PC-3 (cell line): Measurements from ENCODE around the gene PAEP. TPM values are rescaled to one million over a fixed set of nuclear protein-coding genes. Genes with fewer than 3 reads are reported as not detected.

ENCODE experiments used
- ATAC-seq: fragments of 200-7000 bp; cut with Tn5 transposase; 2 replicates; pipeline ENCODE4 v1.9.1; 2020; ENCODE audit warnings: mild to moderate bottlenecking, moderate library complexity
- BruUV-seq: library from RNA; stranded (reverse); fragments of 400-500 nt; replicated peaks from 2 replicates; lab custom pipeline; 2021; lab: Mats Ljungman, UMichigan
- CTCF ChIA-PET: fragments of 300-600 bp; sonication (Branson Sonifier 250); formaldehyde crosslinking; loops from one replicate; lab custom pipeline; 2022; ENCODE audit warnings: antibody characterized with exemption; lab: Charles Lee
- POLR2A ChIA-PET: fragments of 300-600 bp; sonication (Branson Sonifier 250); formaldehyde crosslinking; loops from one replicate; lab custom pipeline; 2022; ENCODE audit warnings: antibody characterized with exemption; ENCODE audit not compliant: unreplicated experiment; lab: Charles Lee
- DNase-seq: peaks from one replicate; pipeline ENCODE4 v3.0.0-alpha.2; 2015
- H2AFZ ChIP-seq: fragments of 300-600 bp; sonication (generic); 2 replicates; pipeline ENCODE4 v1.6.0; 2016; ENCODE audit warnings: antibody characterized with exemption, low read length
- H3F3A ChIP-seq: fragments of 300-600 bp; sonication (generic); one replicate; pipeline ENCODE4 v1.6.0; 2017; ENCODE audit warnings: antibody characterized with exemption, low read length, control low read depth, mild to moderate bottlenecking; ENCODE audit not compliant: unreplicated experiment
- H3K27ac ChIP-seq: fragments of 300-600 bp; sonication (generic); 2 replicates; pipeline ENCODE4 v1.5.1; 2016; ENCODE audit warnings: mild to moderate bottlenecking, low read length
- H3K27me3 ChIP-seq: fragments of 300-600 bp; sonication (generic); 2 replicates; pipeline ENCODE4 v1.6.1; 2016; ENCODE audit warnings: low read length, mixed read lengths
- H3K36me3 ChIP-seq: fragments of 300-600 bp; sonication (generic); 2 replicates; pipeline ENCODE4 v1.6.1; 2016; ENCODE audit warnings: low read depth, mixed run types, low read length, mixed read lengths
- H3K4me1 ChIP-seq: fragments of 300-600 bp; sonication (generic); 2 replicates; pipeline ENCODE4 v1.5.1; 2016; ENCODE audit warnings: low read length; ENCODE audit not compliant: insufficient read depth
- H3K4me2 ChIP-seq: fragments of 300-600 bp; sonication (generic); 2 replicates; pipeline ENCODE4 v1.6.0; 2016; ENCODE audit warnings: low read length
- H3K4me3 ChIP-seq: fragments of 300-600 bp; sonication (generic); 2 replicates; pipeline ENCODE4 v1.5.1; 2016; ENCODE audit warnings: mild to moderate bottlenecking, low read length, mixed read lengths
- H3K79me2 ChIP-seq: fragments of 300-600 bp; sonication (generic); 2 replicates; pipeline ENCODE4 v1.6.1; 2017; ENCODE audit warnings: low read length, mixed read lengths
- H3K9ac ChIP-seq: fragments of 300-600 bp; sonication (generic); 2 replicates; pipeline ENCODE4 v1.6.0; 2016; ENCODE audit warnings: mild to moderate bottlenecking, low read length
- H3K9me2 ChIP-seq: fragments of 300-600 bp; sonication (generic); replicated peaks from 2 replicates; pipeline ENCODE4 v1.6.1; 2016; ENCODE audit warnings: mixed run types, low read length, mixed read lengths
- H3K9me3 ChIP-seq: fragments of 300-600 bp; sonication (generic); 2 replicates; pipeline ENCODE4 v1.6.1; 2016; ENCODE audit warnings: low read length, mixed read lengths
- H4K20me1 ChIP-seq: fragments of 300-600 bp; sonication (generic); 2 replicates; pipeline ENCODE4 v1.6.1; 2016; ENCODE audit warnings: low read length, mixed read lengths
- EZH2 ChIP-seq: fragments of 300-600 bp; sonication (generic); IDR thresholded peaks from one replicate; pipeline ENCODE4 v1.6.1; 2017; ENCODE audit warnings: antibody characterized with exemption, mild to moderate bottlenecking, low read length; ENCODE audit not compliant: unreplicated experiment
- EZH2phosphoT487 ChIP-seq: fragments of 300-600 bp; sonication (generic); IDR thresholded peaks from 2 replicates; pipeline ENCODE4 v1.6.1; 2018; ENCODE audit warnings: mild to moderate bottlenecking, antibody characterized with exemption, low read length, borderline replicate concordance
- intact Hi-C: fragments of 100-400 bp; cut with micrococcal nuclease; formaldehyde crosslinking; loops from 2 replicates; pipeline ENCODE4 v1.9.0; 2023
- total RNA-seq: library from RNA; depleted of rRNA; stranded (reverse); fragments of >200 nt; gene quantifications from 2 replicates; pipeline ENCODE4 v1.2.3, GENCODE V29; 2014
- TF ChIP-seq, protein P1 (sequence below): fragments of 300-600 bp; sonication (generic); conservative IDR thresholded peaks from 2 replicates; pipeline ENCODE4 v1.5.1; 2017; ENCODE audit warnings: antibody characterized with exemption, low read depth, mild to moderate bottlenecking, low read length

The PAEP gene
- total RNA-seq, 1 experiment from 2014 or later: not detected

DNA sequence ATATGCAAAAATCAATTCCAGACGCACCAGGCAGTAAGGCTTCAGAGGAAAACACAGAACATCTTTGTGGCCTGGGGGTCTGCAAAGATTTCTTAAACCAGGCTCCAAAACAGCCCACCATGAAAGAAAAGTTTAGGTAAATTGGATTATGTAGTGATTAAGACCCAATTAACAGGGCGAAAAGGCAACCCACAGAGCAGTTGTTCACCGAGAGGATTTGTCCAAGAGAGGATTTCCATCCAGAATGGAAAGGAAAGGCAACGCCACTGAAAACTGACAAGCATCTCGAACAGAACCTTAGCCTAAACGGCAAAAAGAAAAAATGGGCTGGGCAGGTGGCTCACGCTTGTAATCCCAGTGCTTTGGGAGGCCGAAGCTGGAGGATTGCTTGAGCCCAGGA, 40.4 kb downstream of the PAEP start:
- no peaks in the 10 kb centered on the region for H3K36me3 ChIP-seq
- ChIA-PET CTCF (no interaction called here), POLR2A (no interaction called here)

DNA sequence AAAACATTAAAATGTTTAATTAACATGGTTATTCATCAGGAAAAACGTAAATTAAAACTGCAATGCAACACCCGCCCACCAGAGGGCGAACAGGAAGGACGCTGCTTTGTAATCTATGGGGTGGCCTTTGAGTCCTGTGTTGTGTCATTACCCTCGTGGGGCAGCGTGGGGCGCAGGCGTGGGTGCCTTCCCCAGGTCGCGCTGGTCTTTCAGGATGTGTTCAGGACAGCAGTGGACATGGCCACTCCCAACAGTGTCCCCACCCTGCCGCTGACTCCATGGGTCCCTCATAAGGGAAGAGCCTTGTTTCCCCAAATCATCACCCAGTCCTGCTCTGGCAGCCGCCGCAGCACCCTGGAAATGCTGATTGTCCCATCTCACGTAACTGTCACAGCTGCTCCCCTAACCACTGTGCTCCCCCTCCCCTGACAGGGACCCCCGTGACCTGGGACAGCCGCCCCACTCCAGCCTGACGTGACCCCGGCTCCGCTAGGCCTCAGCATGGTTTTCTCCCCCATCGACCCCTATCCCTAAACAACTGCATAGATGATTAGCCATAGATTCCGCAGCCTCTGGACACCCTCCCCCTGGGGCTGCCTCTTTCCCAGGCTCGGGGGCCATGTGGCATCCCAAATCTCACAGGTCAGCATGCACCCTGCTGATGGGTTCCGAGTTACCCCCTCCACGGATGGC, 41.4 kb downstream of the PAEP start:
- Histone ChIP-seq H4K20me1 (no peaks in the 10 kb centered on the region), H3K27me3 (peaks cover 9% of the 10 kb centered on the region), H2AFZ (no peak overlapping the region; the same call in 1 of the 2 replicates), H3K4me2 (no peak overlapping the region), H3K79me2 (no peaks in the 10 kb centered on the region), H3F3A (no peaks in the 10 kb centered on the region), H3K4me1 (no peaks in the 10 kb centered on the region), H3K9ac (no peak overlapping the region), H3K9me2 (no peaks in the 10 kb centered on the region), H3K27ac (no peak overlapping the region), H3K4me3 (no peak overlapping the region), H3K36me3 (no peaks in the 10 kb centered on the region), H3K9me3 (no peaks in the 10 kb centered on the region)
- no TSS peak for BruUV-seq
- CTCF ChIA-PET: no interaction called here
- peak; percentile 56 for DNase-seq
- intact Hi-C loops: no loop called here
- TF ChIP-seq EZH2phosphoT487 (no peak), EZH2 (no peak)
- TF ChIP-seq, protein P1, sequence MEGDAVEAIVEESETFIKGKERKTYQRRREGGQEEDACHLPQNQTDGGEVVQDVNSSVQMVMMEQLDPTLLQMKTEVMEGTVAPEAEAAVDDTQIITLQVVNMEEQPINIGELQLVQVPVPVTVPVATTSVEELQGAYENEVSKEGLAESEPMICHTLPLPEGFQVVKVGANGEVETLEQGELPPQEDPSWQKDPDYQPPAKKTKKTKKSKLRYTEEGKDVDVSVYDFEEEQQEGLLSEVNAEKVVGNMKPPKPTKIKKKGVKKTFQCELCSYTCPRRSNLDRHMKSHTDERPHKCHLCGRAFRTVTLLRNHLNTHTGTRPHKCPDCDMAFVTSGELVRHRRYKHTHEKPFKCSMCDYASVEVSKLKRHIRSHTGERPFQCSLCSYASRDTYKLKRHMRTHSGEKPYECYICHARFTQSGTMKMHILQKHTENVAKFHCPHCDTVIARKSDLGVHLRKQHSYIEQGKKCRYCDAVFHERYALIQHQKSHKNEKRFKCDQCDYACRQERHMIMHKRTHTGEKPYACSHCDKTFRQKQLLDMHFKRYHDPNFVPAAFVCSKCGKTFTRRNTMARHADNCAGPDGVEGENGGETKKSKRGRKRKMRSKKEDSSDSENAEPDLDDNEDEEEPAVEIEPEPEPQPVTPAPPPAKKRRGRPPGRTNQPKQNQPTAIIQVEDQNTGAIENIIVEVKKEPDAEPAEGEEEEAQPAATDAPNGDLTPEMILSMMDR: peak; percentile 66
- POLR2A ChIA-PET: no interaction called here
- no peak for ATAC-seq

More for the DNA sequence above, 40.4 kb downstream of the PAEP start:
- Histone ChIP-seq H3K9ac (no peak overlapping the region), H3K27ac (no peak overlapping the region), H3K9me2 (no peaks in the 10 kb centered on the region), H4K20me1 (no peaks in the 10 kb centered on the region), H3K4me3 (no peak overlapping the region), H2AFZ (no peak overlapping the region), H3K27me3 (peaks cover 16% of the 10 kb centered on the region), H3K79me2 (no peaks in the 10 kb centered on the region), H3K4me2 (no peak overlapping the region), H3F3A (no peaks in the 10 kb centered on the region), H3K9me3 (no peaks in the 10 kb centered on the region), H3K4me1 (no peaks in the 10 kb centered on the region)
- BruUV-seq: no TSS peak
- ATAC-seq (no peak), DNase-seq (no peak)
- intact Hi-C loops: no loop called here
- TF ChIP-seq, protein P1: no peak
- TF ChIP-seq EZH2phosphoT487 (no peak), EZH2 (no peak)

DNA sequence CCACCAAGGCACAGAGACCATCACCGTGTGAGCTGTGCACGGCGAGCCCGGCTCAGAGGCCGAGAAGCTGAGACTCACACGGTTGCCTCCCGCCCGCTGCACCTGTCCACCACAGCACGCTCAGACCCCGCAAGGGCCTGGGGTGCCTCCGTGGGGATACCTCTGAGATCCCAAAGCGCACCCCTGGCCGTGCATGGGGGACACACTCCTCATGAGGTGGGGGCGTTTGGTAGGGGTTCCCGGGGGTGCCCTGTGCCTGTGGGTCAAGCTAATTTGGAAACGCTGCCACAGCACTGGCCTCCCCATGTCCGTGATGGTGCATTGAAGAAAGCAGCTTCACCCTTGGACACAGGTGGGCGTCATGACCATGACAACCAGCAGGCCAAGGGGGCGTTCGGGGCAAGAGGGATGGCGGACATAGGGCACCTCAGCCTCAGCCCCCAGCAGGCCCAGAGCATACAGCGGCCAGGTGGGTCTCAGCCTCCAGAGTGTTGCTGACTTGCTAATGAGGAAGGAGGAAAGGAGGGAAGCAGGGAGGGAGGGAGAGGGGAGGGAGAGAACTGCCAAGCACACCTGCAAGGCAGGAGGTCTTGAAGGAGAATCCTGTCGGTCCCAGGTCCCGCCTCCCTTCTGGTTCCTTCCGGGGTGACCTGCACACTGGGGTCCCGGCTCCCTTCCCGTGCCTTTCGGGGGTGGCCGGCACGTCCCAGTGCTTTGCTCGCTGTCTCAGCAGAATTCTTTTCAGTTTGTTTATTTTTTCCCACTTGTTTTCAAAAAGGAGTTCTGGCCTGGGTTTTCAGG, 43.1 kb downstream of the PAEP start:
- no peaks in the 10 kb centered on the region for H3K79me2 ChIP-seq
- no TSS peak for BruUV-seq
- H3K9me2 ChIP-seq: no peaks in the 10 kb centered on the region
- no peaks in the 10 kb centered on the region for H3K36me3 ChIP-seq
- no peaks in the 10 kb centered on the region for H4K20me1 ChIP-seq
- H3K9ac ChIP-seq: no peak overlapping the region
- no peaks in the 10 kb centered on the region for H3K27me3 ChIP-seq
- no peak for ATAC-seq
- no peak for DNase-seq
- no peak overlapping the region for H3K27ac ChIP-seq
- H3K4me1 ChIP-seq: no peaks in the 10 kb centered on the region
- POLR2A ChIA-PET: no interaction called here
- H3K4me3 ChIP-seq: no peak overlapping the region
- H2AFZ ChIP-seq: no peak overlapping the region
- intact Hi-C loops: no loop called here
- H3K4me2 ChIP-seq: no peak overlapping the region
- CTCF ChIA-PET: no interaction called here
- H3K9me3 ChIP-seq: no peaks in the 10 kb centered on the region
- H3F3A ChIP-seq: no peaks in the 10 kb centered on the region
- TF ChIP-seq EZH2phosphoT487 (no peak), EZH2 (no peak)
- TF ChIP-seq, protein P1: no peak
